ENCODE measurements around the gene BORCS5. TPM values are rescaled to one million over a fixed set of nuclear protein-coding genes. Genes with fewer than 3 reads are reported as not detected.
A peak's percentile ranks its signal among the peaks of the same experiment; 100 is the strongest.

The BORCS5 gene
- total and polyA plus RNA-seq, 2 donors (not counting 1 experiment from before 2014, with no cell fraction given) = 13.5 to 14.4 TPM

GRCh38 chr12:12473223-12473622 lies 116.3 kb downstream of the BORCS5 start:
- H3K79me2 ChIP-seq (ENCODE audit: control insufficient read depth, insufficient read depth, low read length) = no peaks in the 10 kb centered on the region
- H3K4me2 ChIP-seq (ENCODE audit: extremely low read depth, insufficient read depth, low read length) = no peak overlapping the region
- H2AFZ ChIP-seq (ENCODE audit: low read length) = no peak overlapping the region
- H3K4me1 ChIP-seq (ENCODE audit: control insufficient read depth, extremely low read depth, insufficient read depth, low read length) = no peaks in the 10 kb centered on the region
- no peaks in the 10 kb centered on the region for H3K9me3 ChIP-seq (ENCODE audit: control insufficient read depth, insufficient read depth, low read depth, low read length)
- TF ChIP-seq EZH2 (IDR thresholded peaks at IDR 0.05; ENCODE audit: low read length, missing control alignments) (no peak), CTCF (conservative IDR thresholded peaks at IDR 0.05 in 1 of 2, IDR thresholded peaks at IDR 0.05 in 1 of 2; ENCODE audit: low read depth in 1 of 2, low read length in 2 of 2) (no peak)
- H4K20me1 ChIP-seq (ENCODE audit: control insufficient read depth, extremely low read depth, insufficient read depth, low read length) = no peaks in the 10 kb centered on the region
- H3K27ac ChIP-seq (ENCODE audit: insufficient read depth, low read length) = no peak overlapping the region
- no peaks in the 10 kb centered on the region for H3K27me3 ChIP-seq (ENCODE audit: control insufficient read depth, insufficient read depth, low read length)
- peaks cover 11% of the 10 kb centered on the region for H3K36me3 ChIP-seq (ENCODE audit: control insufficient read depth, insufficient read depth, low read length)
- no peak for DNase-seq (ENCODE audit: low read depth in 2 of 2)
- H3K9ac ChIP-seq (ENCODE audit: insufficient read depth, low read length) = no peak overlapping the region
- no peak overlapping the region for H3K4me3 ChIP-seq (replicated peaks in 1 of 4; ENCODE audit: control extremely low read depth in 1 of 4, insufficient read depth in 1 of 4, low read depth in 3 of 4, low read length in 4 of 4)

GRCh38 chr12:12474471-12474928 lies 117.6 kb downstream of the BORCS5 start:
- TF ChIP-seq CTCF (conservative IDR thresholded peaks at IDR 0.05 in 1 of 2, IDR thresholded peaks at IDR 0.05 in 1 of 2; ENCODE audit: low read depth in 1 of 2, low read length in 2 of 2) (no peak), EZH2 (IDR thresholded peaks at IDR 0.05; ENCODE audit: low read length, missing control alignments) (no peak)
- Histone ChIP-seq H3K27ac (ENCODE audit: insufficient read depth, low read length) (no peak overlapping the region), H3K4me3 (replicated peaks in 1 of 4; ENCODE audit: control extremely low read depth in 1 of 4, insufficient read depth in 1 of 4, low read depth in 3 of 4, low read length in 4 of 4) (no peak overlapping the region), H3K27me3 (ENCODE audit: control insufficient read depth, insufficient read depth, low read length) (no peaks in the 10 kb centered on the region), H3K9ac (ENCODE audit: insufficient read depth, low read length) (no peak overlapping the region), H4K20me1 (ENCODE audit: control insufficient read depth, extremely low read depth, insufficient read depth, low read length) (no peaks in the 10 kb centered on the region), H3K79me2 (ENCODE audit: control insufficient read depth, insufficient read depth, low read length) (no peaks in the 10 kb centered on the region), H3K4me1 (ENCODE audit: control insufficient read depth, extremely low read depth, insufficient read depth, low read length) (no peaks in the 10 kb centered on the region), H3K4me2 (ENCODE audit: extremely low read depth, insufficient read depth, low read length) (no peak overlapping the region), H3K9me3 (ENCODE audit: control insufficient read depth, insufficient read depth, low read depth, low read length) (no peaks in the 10 kb centered on the region), H3K36me3 (ENCODE audit: control insufficient read depth, insufficient read depth, low read length) (peaks cover 11% of the 10 kb centered on the region), H2AFZ (ENCODE audit: low read length) (no peak overlapping the region)
- no peak for DNase-seq (ENCODE audit: low read depth in 2 of 2)

GRCh38 chr12:12474931-12475795 lies 118.3 kb downstream of the BORCS5 start:
- no peaks in the 10 kb centered on the region for H3K79me2 ChIP-seq (ENCODE audit: control insufficient read depth, insufficient read depth, low read length)
- no peaks in the 10 kb centered on the region for H3K27me3 ChIP-seq (ENCODE audit: control insufficient read depth, insufficient read depth, low read length)
- peak in 1 of 2 donors; percentile 32 for DNase-seq (ENCODE audit: low read depth in 2 of 2)
- H2AFZ ChIP-seq (ENCODE audit: low read length) = no peak overlapping the region
- no peak overlapping the region for H3K4me2 ChIP-seq (ENCODE audit: extremely low read depth, insufficient read depth, low read length)
- no peak for TF ChIP-seq CTCF (conservative IDR thresholded peaks at IDR 0.05 in 1 of 2, IDR thresholded peaks at IDR 0.05 in 1 of 2; ENCODE audit: low read depth in 1 of 2, low read length in 2 of 2)
- no peak for TF ChIP-seq EZH2 (IDR thresholded peaks at IDR 0.05; ENCODE audit: low read length, missing control alignments)
- H3K36me3 ChIP-seq (ENCODE audit: control insufficient read depth, insufficient read depth, low read length) = peaks cover 11% of the 10 kb centered on the region
- no peaks in the 10 kb centered on the region for H4K20me1 ChIP-seq (ENCODE audit: control insufficient read depth, extremely low read depth, insufficient read depth, low read length)
- H3K4me1 ChIP-seq (ENCODE audit: control insufficient read depth, extremely low read depth, insufficient read depth, low read length) = no peaks in the 10 kb centered on the region
- H3K27ac ChIP-seq (ENCODE audit: insufficient read depth, low read length) = no peak overlapping the region
- no peak overlapping the region for H3K9ac ChIP-seq (ENCODE audit: insufficient read depth, low read length)
- no peak overlapping the region for H3K4me3 ChIP-seq (replicated peaks in 1 of 4; ENCODE audit: control extremely low read depth in 1 of 4, insufficient read depth in 1 of 4, low read depth in 3 of 4, low read length in 4 of 4)
- H3K9me3 ChIP-seq (ENCODE audit: control insufficient read depth, insufficient read depth, low read depth, low read length) = no peaks in the 10 kb centered on the region

Measured in fibroblast of lung (primary cell).